Breast epithelium (tissue), 4 donors: ENCODE results near the gene PCDH15. TPM values are rescaled to one million over a fixed set of nuclear protein-coding genes. Genes with fewer than 3 reads are reported as not detected.

Source experiments
- DNase-seq, 2 donors: peaks; one replicate each; pipeline ENCODE4 v3.0.0-alpha.2; 2019; ENCODE audit warnings: low spot score in 2 of 2
- H3K27ac ChIP-seq, 2 donors: fragments of 200-600 bp; sonication (generic) in 1 of 2; one replicate each; pipeline ENCODE4 v1.5.1; 2016 to 2019; ENCODE audit warnings: mild to moderate bottlenecking in 1 of 2
- H3K27me3 ChIP-seq, 2 donors: fragments of 200-600 bp; sonication (generic) in 1 of 2; one replicate each; pipeline versions ENCODE4 v1.5.1 to v1.6.0; 2017 to 2019; ENCODE audit warnings: control low read depth in 1 of 2, mild to moderate bottlenecking in 1 of 2
- H3K36me3 ChIP-seq: fragments of 200-600 bp; one replicate; pipeline ENCODE4 v1.5.1; 2019
- H3K4me1 ChIP-seq, 2 donors: fragments of 200-600 bp; sonication (generic); one replicate each; pipeline ENCODE4 v1.5.1; 2016 to 2019; ENCODE audit warnings: control low read depth in 1 of 2
- H3K4me3 ChIP-seq, 3 donors: fragments of 200-600 bp; sonication (generic); 1 replicate in 2 of 3; 2 replicates in 1 of 3; pipeline ENCODE4 v1.5.1; 2016 to 2019; ENCODE audit warnings: mild to moderate bottlenecking in 3 of 3, moderate library complexity in 2 of 3
- H3K9me3 ChIP-seq, 2 donors: fragments of 200-600 bp; sonication (generic) in 1 of 2; one replicate each; pipeline ENCODE4 v1.5.1; 2016 to 2019; ENCODE audit warnings: control low read depth in 1 of 2
- CTCF ChIP-seq, 3 donors: fragments of 450-650 bp; IDR thresholded peaks; one replicate each; pipeline ENCODE4 v1.5.1; 2016 to 2017; ENCODE audit warnings: antibody characterized with exemption in 3 of 3, mild to moderate bottlenecking in 3 of 3, moderate library complexity in 3 of 3
- POLR2A ChIP-seq: fragments of 450-650 bp; IDR thresholded peaks from one replicate; pipeline ENCODE4 v1.6.1; 2016; ENCODE audit warnings: antibody characterized with exemption, mild to moderate bottlenecking, moderate library complexity
- POLR2AphosphoS5 ChIP-seq, 3 donors: sonication (generic); formaldehyde crosslinking; IDR thresholded peaks; one replicate each; pipeline ENCODE4 v1.6.1; 2017; ENCODE audit warnings: antibody characterized with exemption in 3 of 3
- intact Hi-C: fragments of 100-400 bp; cut with DNase I; formaldehyde crosslinking; loops from one replicate; pipeline ENCODE4 v1.15.1; 2023; ENCODE audit warnings: low total_unique reads
- total RNA-seq, 3 donors: library from RNA; depleted of rRNA; stranded (reverse); fragments of >200 nt; gene quantifications; one replicate each; pipeline ENCODE4 v1.1.0, GENCODE V29; 2016

Gene PCDH15
- total RNA-seq, 3 donors from 2014 or later = not detected

GRCh38 chr10:54614072-54614471 is 187.0 kb downstream of the PCDH15 start:
- intact Hi-C loops = no loop called here
- no peak for DNase-seq
- Histone ChIP-seq H3K4me3 (no peak overlapping the region), H3K9me3 (no peaks in the 10 kb centered on the region), H3K4me1 (no peaks in the 10 kb centered on the region), H3K36me3 (no peaks in the 10 kb centered on the region), H3K27me3 (no peaks in the 10 kb centered on the region), H3K27ac (no peak overlapping the region)
- TF ChIP-seq CTCF (IDR thresholded peaks at IDR 0.05) = no peak
- no peak for TF ChIP-seq POLR2AphosphoS5 (IDR thresholded peaks at IDR 0.05)

GRCh38 chr10:54613162-54613561 is 187.9 kb downstream of the PCDH15 start:
- TF ChIP-seq POLR2A (no peak), POLR2AphosphoS5 (IDR thresholded peaks at IDR 0.05) (no peak), CTCF (IDR thresholded peaks at IDR 0.05) (no peak)
- intact Hi-C loops = no loop called here
- Histone ChIP-seq H3K4me1 (no peaks in the 10 kb centered on the region), H3K4me3 (no peak overlapping the region), H3K27me3 (no peaks in the 10 kb centered on the region), H3K27ac (no peak overlapping the region), H3K36me3 (no peaks in the 10 kb centered on the region), H3K9me3 (no peaks in the 10 kb centered on the region)
- no peak for DNase-seq

GRCh38 chr10:54609423-54609822 is 191.6 kb downstream of the PCDH15 start:
- no peak for DNase-seq
- no peak overlapping the region for H3K4me3 ChIP-seq
- no peaks in the 10 kb centered on the region for H3K27me3 ChIP-seq
- no peaks in the 10 kb centered on the region for H3K36me3 ChIP-seq
- TF ChIP-seq CTCF (IDR thresholded peaks at IDR 0.05) = no peak
- no peak for TF ChIP-seq POLR2AphosphoS5 (IDR thresholded peaks at IDR 0.05)
- no peak for TF ChIP-seq POLR2A
- H3K27ac ChIP-seq = no peak overlapping the region
- H3K4me1 ChIP-seq = no peaks in the 10 kb centered on the region
- intact Hi-C loops = no loop called here
- no peaks in the 10 kb centered on the region for H3K9me3 ChIP-seq

- Histone ChIP-seq H3K9me3 (no peaks in the 10 kb centered on the region), H3K4me1 (no peaks in the 10 kb centered on the region), H3K27ac (no peak overlapping the region), H3K27me3 (no peaks in the 10 kb centered on the region), H3K36me3 (no peaks in the 10 kb centered on the region), H3K4me3 (no peak overlapping the region)
- TF ChIP-seq CTCF (IDR thresholded peaks at IDR 0.05) (no peak), POLR2AphosphoS5 (IDR thresholded peaks at IDR 0.05) (no peak), POLR2A (no peak)
- intact Hi-C loops = no loop called here
- no peak for DNase-seq
Observed at GRCh38 chr10:54607983-54608382, 193.0 kb downstream of the PCDH15 start.

GRCh38 chr10:54594289-54594688 is 206.7 kb downstream of the PCDH15 start:
- Histone ChIP-seq H3K27ac (no peak overlapping the region), H3K4me3 (no peak overlapping the region), H3K9me3 (no peaks in the 10 kb centered on the region), H3K4me1 (no peaks in the 10 kb centered on the region), H3K27me3 (peaks cover 0 to 4% of the 10 kb centered on the region in 2 donors), H3K36me3 (no peaks in the 10 kb centered on the region)
- no peak for DNase-seq
- TF ChIP-seq POLR2A (no peak), POLR2AphosphoS5 (IDR thresholded peaks at IDR 0.05) (no peak), CTCF (IDR thresholded peaks at IDR 0.05) (no peak)
- intact Hi-C loops = no loop called here
